HCT116 (cell line): ENCODE measurements around the gene ANP32B. TPM values are rescaled to one million over a fixed set of nuclear protein-coding genes. Genes with fewer than 3 reads are reported as not detected.

Source experiments
- ATAC-seq: fragments of 200-7000 bp; cut with Tn5 transposase; 2 replicates; pipeline ENCODE4 v1.9.1; 2020; ENCODE audit warnings: mild to moderate bottlenecking, moderate library complexity
- BruUV-seq: library from RNA; stranded (reverse); fragments of 400-500 nt; replicated peaks from 2 replicates; lab custom pipeline; 2021; lab: Mats Ljungman, UMichigan
- CTCF ChIA-PET: fragments of 300-600 bp; sonication (Branson Sonifier 250); formaldehyde crosslinking; loops from one replicate; lab custom pipeline; 2021; ENCODE audit warnings: antibody characterized with exemption; lab: Charles Lee
- POLR2A ChIA-PET: fragments of 300-600, 350-600 bp; sonication (Branson Sonifier 250); formaldehyde crosslinking; loops from one replicate; lab custom pipeline; 2021; ENCODE audit warnings: antibody characterized with exemption; lab: Charles Lee
- RAD21 ChIA-PET, 2 experiments: fragments of 300-600 bp; sonication (Branson Sonifier 250); formaldehyde crosslinking; loops; one replicate each; lab custom pipeline; 2023; ENCODE audit warnings: low total read pairs in 2 of 2; ENCODE audit not compliant: uncharacterized antibody in 2 of 2, unreplicated experiment in 2 of 2, low non-redundant PET in 1 of 2; lab: Charles Lee
- DNase-seq: peaks from one replicate; pipeline ENCODE4 v3.0.0-alpha.2; 2010; ENCODE audit warnings: low read depth, low spot score
- H2AFZ ChIP-seq: fragments of 200-600 bp; shearing (Covaris generic), sonication (generic); 2 replicates; pipeline ENCODE4 v1.6.1; 2017; ENCODE audit warnings: low read depth, mixed run types, mixed read lengths, antibody characterized with exemption, low read length; ENCODE audit not compliant: poor library complexity, severe bottlenecking
- H3K27ac ChIP-seq: 2 replicates; pipeline ENCODE4 v1.5.1; 2012; ENCODE audit warnings: low read depth, low read length
- H3K27me3 ChIP-seq: fragments of 200-600 bp; sonication (generic); 2 replicates; pipeline ENCODE4 v1.6.1; 2016; ENCODE audit warnings: mixed run types, low read length, mixed read lengths; ENCODE audit not compliant: insufficient read depth
- H3K36me3 ChIP-seq, 2 experiments: fragments of 200-500 bp in 1 of 2; fragments of 200-600 bp in 1 of 2; sonication (Bioruptor generic) in 1 of 2; sonication (generic) in 1 of 2; 2 replicates each; pipeline versions ENCODE4 v1.5.1 to v1.6.1; 2014 to 2016; ENCODE audit warnings: low read length in 2 of 2, inconsistent platforms in 1 of 2, mixed read lengths in 1 of 2, mixed run types in 1 of 2; ENCODE audit not compliant: insufficient read depth in 2 of 2, control insufficient read depth in 1 of 2
- H3K4me1 ChIP-seq, 2 experiments: fragments of 200-600 bp in 1 of 2; sonication (generic) in 1 of 2; 2 replicates each; pipeline versions ENCODE4 v1.5.1 to v1.6.1; 2012 to 2017; ENCODE audit warnings: low read length in 2 of 2, inconsistent platforms in 1 of 2, mild to moderate bottlenecking in 1 of 2, mixed read lengths in 1 of 2, mixed run types in 1 of 2, moderate library complexity in 1 of 2; ENCODE audit not compliant: insufficient read depth in 2 of 2, control insufficient read depth in 1 of 2
- H3K4me2 ChIP-seq: fragments of 200-600 bp; sonication (generic); 2 replicates; pipeline ENCODE4 v1.6.1; 2017; ENCODE audit warnings: mixed run types, low read length, mixed read lengths
- H3K4me3 ChIP-seq, 2 experiments: fragments of 200-600 bp in 1 of 2; sonication (generic) in 1 of 2; replicated peaks in 1 of 2; 2 replicates each; pipeline ENCODE4 v1.5.1; 2011 to 2016; ENCODE audit warnings: low read length in 2 of 2, control low read depth in 1 of 2, low read depth in 1 of 2, mild to moderate bottlenecking in 1 of 2, mixed read lengths in 1 of 2, mixed run types in 1 of 2
- H3K79me2 ChIP-seq: fragments of 200-600 bp; sonication (generic); 2 replicates; pipeline ENCODE4 v1.6.1; 2017; ENCODE audit warnings: mild to moderate bottlenecking, mixed run types, low read length, moderate library complexity, mixed read lengths; ENCODE audit not compliant: insufficient read depth
- H3K9ac ChIP-seq: fragments of 200-600 bp; sonication (generic); 2 replicates; pipeline ENCODE4 v1.6.1; 2016; ENCODE audit warnings: low read length, mixed read lengths
- H3K9me2 ChIP-seq: fragments of 200-600 bp; sonication (generic), shearing (Covaris generic); 2 replicates; pipeline ENCODE4 v1.6.1; 2017; ENCODE audit warnings: mixed run types, mild to moderate bottlenecking, moderate library complexity; ENCODE audit not compliant: insufficient read depth
- H3K9me3 ChIP-seq, 2 experiments: fragments of 200-500 bp in 1 of 2; fragments of 200-600 bp in 1 of 2; sonication (Bioruptor generic) in 1 of 2; sonication (generic) in 1 of 2; 2 replicates each; pipeline ENCODE4 v1.6.1; 2014 to 2017; ENCODE audit warnings: low read length in 2 of 2, mixed read lengths in 2 of 2, inconsistent platforms in 1 of 2, low read depth in 1 of 2, mild to moderate bottlenecking in 1 of 2, mixed run types in 1 of 2, moderate library complexity in 1 of 2; ENCODE audit not compliant: control insufficient read depth in 1 of 2, insufficient read depth in 1 of 2
- H4K20me1 ChIP-seq: fragments of 200-600 bp; sonication (generic), shearing (Covaris generic); 2 replicates; pipeline ENCODE4 v1.6.1; 2017; ENCODE audit warnings: mixed run types, mild to moderate bottlenecking, moderate library complexity; ENCODE audit not compliant: insufficient read depth
- CBX3 ChIP-seq: IDR thresholded peaks from 2 replicates; pipeline ENCODE4 v1.6.1; 2012; ENCODE audit warnings: low read depth
- CEBPB ChIP-seq: IDR thresholded peaks from 2 replicates; pipeline ENCODE4 v1.6.1; 2012; ENCODE audit warnings: low read depth
- CTCF ChIP-seq, 3 experiments: fragments of 200-600 bp in 1 of 3; sonication (generic) in 1 of 3; IDR thresholded peaks in 2 of 3; conservative IDR thresholded peaks in 1 of 3; 2 replicates each; pipeline ENCODE4 v1.5.1; 2012 to 2017; ENCODE audit warnings: low read depth in 2 of 3, low read length in 2 of 3, antibody characterized with exemption in 1 of 3, borderline replicate concordance in 1 of 3, control low read depth in 1 of 3, mild to moderate bottlenecking in 1 of 3, mixed read lengths in 1 of 3, mixed run types in 1 of 3, moderate library complexity in 1 of 3; ENCODE audit not compliant: insufficient read depth in 1 of 3
- EGR1 ChIP-seq: IDR thresholded peaks from 2 replicates; pipeline ENCODE4 v1.6.1; 2012; ENCODE audit warnings: low read depth
- ELF1 ChIP-seq: IDR thresholded peaks from 2 replicates; pipeline ENCODE4 v1.6.1; 2012; ENCODE audit warnings: low read depth, borderline replicate concordance
- EZH2phosphoT487 ChIP-seq: fragments of 200-600 bp; IDR thresholded peaks from 2 replicates; pipeline ENCODE4 v1.6.1; 2018; ENCODE audit warnings: antibody characterized with exemption, borderline replicate concordance
- JUND ChIP-seq: IDR thresholded peaks from 2 replicates; pipeline ENCODE4 v1.6.1; 2012
- POLR2A ChIP-seq: IDR thresholded peaks from 2 replicates; pipeline ENCODE4 v1.7.0; 2011; ENCODE audit warnings: borderline replicate concordance; ENCODE audit not compliant: insufficient read depth, insufficient read length; ENCODE audit errors: extremely low read depth
- REST ChIP-seq: IDR thresholded peaks from 2 replicates; pipeline ENCODE4 v1.6.1; 2012; ENCODE audit warnings: low read depth
- SIN3A ChIP-seq: IDR thresholded peaks from 2 replicates; pipeline ENCODE4 v1.6.1; 2012; ENCODE audit warnings: low read depth
- SP1 ChIP-seq: IDR thresholded peaks from 2 replicates; pipeline ENCODE4 v1.6.1; 2012; ENCODE audit warnings: low read depth
- SRF ChIP-seq: IDR thresholded peaks from 2 replicates; pipeline ENCODE4 v1.6.1; 2012; ENCODE audit warnings: low read depth
- TCF7L2 ChIP-seq: IDR thresholded peaks from 2 replicates; pipeline ENCODE4 v1.7.0; 2011; ENCODE audit warnings: borderline replicate concordance, inconsistent platforms; ENCODE audit not compliant: insufficient read depth, insufficient read length; ENCODE audit errors: extremely low read depth
- ZBTB33 ChIP-seq: IDR thresholded peaks from 2 replicates; pipeline ENCODE4 v1.6.1; 2011; ENCODE audit warnings: mild to moderate bottlenecking, low read length, moderate library complexity; ENCODE audit not compliant: insufficient replicate concordance; ENCODE audit errors: extremely low read depth
- ZFX ChIP-seq: fragments of 450-650 bp; IDR thresholded peaks from 2 replicates; pipeline ENCODE4 v1.6.1; 2017
- intact Hi-C: fragments of 100-400 bp; cut with micrococcal nuclease; formaldehyde crosslinking; loops from 2 replicates; pipeline ENCODE4 v1.10.0; 2022
- total RNA-seq: library from RNA; stranded (reverse); gene quantifications from one replicate; pipeline ENCODE4 v1.2.1, GENCODE V29; 2021; ENCODE audit not compliant: unreplicated experiment
- TF ChIP-seq, protein P1 (sequence below): IDR thresholded peaks from 2 replicates; pipeline ENCODE4 v1.6.1; 2012

The ANP32B gene
- total RNA-seq, 1 experiment from 2014 or later: 206 TPM

- TF ChIP-seq ZBTB33 (no peak), SRF (no peak), EZH2phosphoT487 (no peak)
Measured at GRCh38 chr9:98039607-98040017, 56.5 kb downstream of the ANP32B start (continued).

GRCh38 chr9:98040212-98040611, 57.1 kb downstream of the ANP32B start:
- H3K9ac ChIP-seq: no peak overlapping the region
- ChIA-PET POLR2A (no interaction called here), RAD21 (no interaction called here), CTCF (interaction anchor here (1.1 kb wide), 1 partner anchor 118 kb away, joined by 5 read pairs; the partner anchor contains the start of gene TRMO)
- no peaks in the 10 kb centered on the region for H3K36me3 ChIP-seq
- no peaks in the 10 kb centered on the region for H3K9me3 ChIP-seq
- TF ChIP-seq ZBTB33 (no peak), JUND (no peak), REST (no peak), ZFX (no peak), TCF7L2 (no peak), CBX3 (no peak), ELF1 (no peak), SIN3A (no peak), CTCF (IDR thresholded peaks at IDR 0.05 in 2 of 3, conservative IDR thresholded peaks at IDR 0.05 in 1 of 3; ENCODE audit: borderline replicate concordance in 1 of 3, insufficient read depth in 1 of 3, low read depth in 2 of 3, low read length in 2 of 3) (no peak), EZH2phosphoT487 (no peak), POLR2A (no peak), EGR1 (no peak), CEBPB (no peak), SP1 (no peak)
- TF ChIP-seq, protein P1, sequence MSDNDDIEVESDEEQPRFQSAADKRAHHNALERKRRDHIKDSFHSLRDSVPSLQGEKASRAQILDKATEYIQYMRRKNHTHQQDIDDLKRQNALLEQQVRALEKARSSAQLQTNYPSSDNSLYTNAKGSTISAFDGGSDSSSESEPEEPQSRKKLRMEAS: no peak
- no peak for ATAC-seq
- no peak overlapping the region for H3K27ac ChIP-seq
- H3K9me2 ChIP-seq: no peaks in the 10 kb centered on the region
- no peaks in the 10 kb centered on the region for H3K27me3 ChIP-seq
- no peak overlapping the region for H3K4me2 ChIP-seq
- no peak for DNase-seq
- BruUV-seq: no TSS peak
- H3K79me2 ChIP-seq: no peaks in the 10 kb centered on the region
- no peak overlapping the region for H2AFZ ChIP-seq
- intact Hi-C loops: no loop called here
- H3K4me3 ChIP-seq: no peak overlapping the region
- H4K20me1 ChIP-seq: no peaks in the 10 kb centered on the region
- H3K4me1 ChIP-seq: peaks cover 4 to 28% of the 10 kb centered on the region in 2 experiments; a peak in 3 of 4 replicates
